ENCODE data around the gene LYZ. TPM values are rescaled to one million over a fixed set of nuclear protein-coding genes. Genes with fewer than 3 reads are reported as not detected.

LYZ gene
- total RNA-seq, 1 experiment from 2014 or later = not detected

DNA sequence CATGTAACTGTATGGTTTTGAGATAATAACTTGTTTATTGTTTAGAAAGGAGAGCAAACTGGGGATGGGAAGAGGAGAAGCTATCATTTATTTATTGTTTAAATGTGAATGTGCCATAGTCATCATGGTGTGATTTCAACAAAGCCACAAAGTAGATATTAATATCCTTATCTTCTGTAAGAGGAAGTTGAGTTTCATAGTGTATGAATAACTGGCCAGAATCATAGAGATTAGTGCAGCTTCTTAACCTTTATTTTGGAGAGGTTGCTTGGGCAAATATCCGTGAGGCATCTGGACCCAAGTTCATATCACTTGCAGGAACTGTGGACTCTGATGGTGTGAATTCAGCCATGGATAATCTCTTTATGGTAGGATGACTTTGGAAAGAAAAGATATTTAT lies 26.8 kb upstream of the LYZ start:
- H3K4me2 ChIP-seq (ENCODE audit: low read depth, low read length, poor library complexity, severe bottlenecking) = peak overlapping the region; percentile 36
- no peak overlapping the region for H2AFZ ChIP-seq (ENCODE audit: low read length)
- no peaks in the 10 kb centered on the region for H3K9me3 ChIP-seq (ENCODE audit: low read length)
- no peaks in the 10 kb centered on the region for H3K36me3 ChIP-seq (ENCODE audit: insufficient read depth, low read length)
- H4K20me1 ChIP-seq (ENCODE audit: insufficient read depth, low read depth, low read length) = no peaks in the 10 kb centered on the region
- no peaks in the 10 kb centered on the region for H3K79me2 ChIP-seq (ENCODE audit: low read length)
- no peaks in the 10 kb centered on the region; the same call in 1 of the 2 replicates for H3K27me3 ChIP-seq (ENCODE audit: low read length)
- H3K27ac ChIP-seq (ENCODE audit: low read length) = peak overlapping the region; percentile 59
- H3K4me1 ChIP-seq (ENCODE audit: low read length) = peaks cover 21% of the 10 kb centered on the region
- H3K9me2 ChIP-seq (replicated peaks; ENCODE audit: insufficient read depth, low read length) = no peaks in the 10 kb centered on the region
- 0 out of 2 replicates have a peak overlapping the region, but pooled peaks have one; percentile 0 for H3K9ac ChIP-seq (ENCODE audit: low read length)
- no peak overlapping the region for H3K4me3 ChIP-seq (ENCODE audit: low read length)
- peak; percentile 61 for DNase-seq

DNA sequence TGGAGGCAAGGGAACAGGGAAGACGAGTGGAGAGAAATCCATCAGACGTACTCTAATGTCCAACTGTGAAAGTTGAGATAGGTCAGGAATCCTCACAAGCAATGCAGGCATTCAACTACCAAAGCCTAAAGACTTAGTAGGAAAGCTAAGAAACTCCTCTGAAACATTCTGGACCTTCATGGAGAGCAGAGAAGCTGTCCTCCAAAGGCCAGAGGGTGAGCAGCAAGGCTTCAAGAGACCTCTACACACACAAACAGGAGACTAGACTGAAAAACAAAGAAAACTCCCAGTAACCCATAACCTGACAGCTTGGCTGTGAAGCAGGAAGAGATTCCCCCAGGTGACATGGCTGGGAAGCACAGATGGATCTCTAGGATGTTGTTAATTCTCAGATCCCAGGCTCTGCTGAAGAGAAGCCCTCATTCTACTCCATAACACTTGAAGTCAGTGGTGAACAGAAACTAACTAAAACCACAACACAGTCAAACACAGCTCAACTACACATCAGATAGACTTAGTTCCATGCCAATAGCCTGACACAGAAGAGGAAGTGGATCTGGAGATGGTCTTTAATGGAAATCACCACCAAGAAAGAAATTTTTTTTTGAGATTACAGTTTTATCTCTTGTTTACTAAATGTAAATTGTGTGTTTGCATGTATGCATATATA lies 23.2 kb upstream of the LYZ start:
- Histone ChIP-seq H4K20me1 (ENCODE audit: insufficient read depth, low read depth, low read length) (no peaks in the 10 kb centered on the region), H2AFZ (ENCODE audit: low read length) (no peak overlapping the region), H3K9me3 (ENCODE audit: low read length) (no peaks in the 10 kb centered on the region), H3K4me1 (ENCODE audit: low read length) (peaks cover 32% of the 10 kb centered on the region), H3K79me2 (ENCODE audit: low read length) (no peaks in the 10 kb centered on the region), H3K9me2 (replicated peaks; ENCODE audit: insufficient read depth, low read length) (no peaks in the 10 kb centered on the region), H3K36me3 (ENCODE audit: insufficient read depth, low read length) (no peaks in the 10 kb centered on the region), H3K27ac (ENCODE audit: low read length) (no peak overlapping the region), H3K4me3 (ENCODE audit: low read length) (no peak overlapping the region), H3K27me3 (ENCODE audit: low read length) (no peaks in the 10 kb centered on the region; the same call in 1 of the 2 replicates), H3K4me2 (ENCODE audit: low read depth, low read length, poor library complexity, severe bottlenecking) (no peak overlapping the region), H3K9ac (ENCODE audit: low read length) (no peak overlapping the region)
- DNase-seq = no peak

- H4K20me1 ChIP-seq (ENCODE audit: insufficient read depth, low read depth, low read length) = no peaks in the 10 kb centered on the region
- H3K4me3 ChIP-seq (ENCODE audit: low read length) = no peak overlapping the region
- H3K9me2 ChIP-seq (replicated peaks; ENCODE audit: insufficient read depth, low read length) = no peaks in the 10 kb centered on the region
- no peaks in the 10 kb centered on the region for H3K36me3 ChIP-seq (ENCODE audit: insufficient read depth, low read length)
- H3K27me3 ChIP-seq (ENCODE audit: low read length) = no peaks in the 10 kb centered on the region; the same call in 1 of the 2 replicates
- H3K4me2 ChIP-seq (ENCODE audit: low read depth, low read length, poor library complexity, severe bottlenecking) = no peak overlapping the region
- no peaks in the 10 kb centered on the region for H3K79me2 ChIP-seq (ENCODE audit: low read length)
- H3K9me3 ChIP-seq (ENCODE audit: low read length) = no peaks in the 10 kb centered on the region
- peaks cover 37% of the 10 kb centered on the region for H3K4me1 ChIP-seq (ENCODE audit: low read length)
- H2AFZ ChIP-seq (ENCODE audit: low read length) = no peak overlapping the region
- H3K27ac ChIP-seq (ENCODE audit: low read length) = peak overlapping the region; percentile 17; the same call in 1 of the 2 replicates
- H3K9ac ChIP-seq (ENCODE audit: low read length) = no peak overlapping the region
- DNase-seq = no peak
These were observed 19.8 kb upstream of the LYZ start for GRCh38 chr12:69328426-69328825.

GRCh38 chr12:69329669-69330428 lies 18.3 kb upstream of the LYZ start:
- H3K79me2 ChIP-seq (ENCODE audit: low read length) = no peaks in the 10 kb centered on the region
- peaks cover 37% of the 10 kb centered on the region for H3K4me1 ChIP-seq (ENCODE audit: low read length)

GRCh38 chr12:69330475-69331473 lies 17.4 kb upstream of the LYZ start:
- Histone ChIP-seq H3K27me3 (ENCODE audit: low read length) (no peaks in the 10 kb centered on the region), H4K20me1 (ENCODE audit: insufficient read depth, low read depth, low read length) (no peaks in the 10 kb centered on the region), H3K4me3 (ENCODE audit: low read length) (peak overlapping the region; percentile 67), H2AFZ (ENCODE audit: low read length) (peak overlapping the region; percentile 79), H3K4me1 (ENCODE audit: low read length) (peaks cover 34% of the 10 kb centered on the region), H3K36me3 (ENCODE audit: insufficient read depth, low read length) (no peaks in the 10 kb centered on the region), H3K9me3 (ENCODE audit: low read length) (no peaks in the 10 kb centered on the region), H3K9ac (ENCODE audit: low read length) (peak overlapping the region; percentile 64), H3K27ac (ENCODE audit: low read length) (peak overlapping the region; percentile 61), H3K4me2 (ENCODE audit: low read depth, low read length, poor library complexity, severe bottlenecking) (peak overlapping the region; percentile 87), H3K9me2 (replicated peaks; ENCODE audit: insufficient read depth, low read length) (no peaks in the 10 kb centered on the region), H3K79me2 (ENCODE audit: low read length) (no peaks in the 10 kb centered on the region)
- peak; percentile 68 for DNase-seq

More at GRCh38 chr12:69329669-69330428, 18.3 kb upstream of the LYZ start:
- Histone ChIP-seq H3K36me3 (ENCODE audit: insufficient read depth, low read length) (no peaks in the 10 kb centered on the region), H3K4me3 (ENCODE audit: low read length) (peak overlapping the region; percentile 67; the same call in 1 of the 2 replicates), H3K9me3 (ENCODE audit: low read length) (no peaks in the 10 kb centered on the region), H3K9ac (ENCODE audit: low read length) (peak overlapping the region; percentile 64), H3K4me2 (ENCODE audit: low read depth, low read length, poor library complexity, severe bottlenecking) (peak overlapping the region; percentile 87), H3K9me2 (replicated peaks; ENCODE audit: insufficient read depth, low read length) (no peaks in the 10 kb centered on the region), H2AFZ (ENCODE audit: low read length) (peak overlapping the region; percentile 79; the same call in 1 of the 2 replicates), H4K20me1 (ENCODE audit: insufficient read depth, low read depth, low read length) (no peaks in the 10 kb centered on the region), H3K27me3 (ENCODE audit: low read length) (no peaks in the 10 kb centered on the region), H3K27ac (ENCODE audit: low read length) (peak overlapping the region; percentile 61)
- DNase-seq = no peak

GRCh38 chr12:69331519-69331908 lies 16.7 kb upstream of the LYZ start:
- DNase-seq = no peak
- Histone ChIP-seq H3K27ac (ENCODE audit: low read length) (peak overlapping the region; percentile 61; the same call in 1 of the 2 replicates), H3K4me3 (ENCODE audit: low read length) (peak overlapping the region; percentile 67), H3K9me2 (replicated peaks; ENCODE audit: insufficient read depth, low read length) (no peaks in the 10 kb centered on the region), H4K20me1 (ENCODE audit: insufficient read depth, low read depth, low read length) (no peaks in the 10 kb centered on the region), H3K4me1 (ENCODE audit: low read length) (peaks cover 34% of the 10 kb centered on the region), H3K79me2 (ENCODE audit: low read length) (no peaks in the 10 kb centered on the region), H2AFZ (ENCODE audit: low read length) (peak overlapping the region; percentile 79), H3K9ac (ENCODE audit: low read length) (peak overlapping the region; percentile 64), H3K4me2 (ENCODE audit: low read depth, low read length, poor library complexity, severe bottlenecking) (peak overlapping the region; percentile 87), H3K27me3 (ENCODE audit: low read length) (no peaks in the 10 kb centered on the region), H3K9me3 (ENCODE audit: low read length) (no peaks in the 10 kb centered on the region), H3K36me3 (ENCODE audit: insufficient read depth, low read length) (no peaks in the 10 kb centered on the region)

DNA sequence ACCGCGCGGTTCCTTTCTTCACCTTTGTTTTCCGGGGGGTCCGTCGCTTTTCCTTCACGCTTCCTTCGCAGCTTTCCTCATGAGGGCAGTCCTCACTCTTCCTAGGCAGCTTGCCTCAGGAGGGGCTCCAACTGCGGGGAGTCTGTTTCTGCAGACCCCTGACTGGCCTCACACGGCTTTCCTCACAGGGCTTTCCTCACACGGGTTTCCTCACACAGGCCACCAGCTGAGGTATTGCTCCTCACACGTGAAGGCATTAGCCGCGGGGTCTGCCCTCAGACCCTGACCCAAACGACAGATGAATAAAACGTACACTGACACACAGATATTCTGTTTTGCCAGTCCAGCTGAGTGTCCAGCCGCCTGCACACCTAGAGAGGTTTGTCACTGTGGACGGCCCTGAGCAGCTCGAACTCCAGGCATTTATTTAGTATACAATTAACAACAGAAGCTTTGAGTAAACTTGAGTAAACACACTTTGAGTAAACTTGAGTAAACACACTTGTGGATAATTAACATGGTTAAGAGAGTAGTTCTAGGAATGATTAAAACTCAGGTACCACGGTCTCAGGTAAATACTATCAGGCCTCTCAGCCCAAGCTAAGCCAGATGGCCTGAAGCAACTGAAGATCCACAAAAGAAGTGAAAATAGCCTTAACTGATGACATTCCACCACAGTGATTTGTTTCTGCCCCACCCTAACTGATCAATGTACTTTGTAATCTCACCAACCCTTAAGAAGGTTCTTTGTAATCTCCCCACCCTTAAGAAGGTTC lies 16.1 kb upstream of the LYZ start:
- Histone ChIP-seq H3K9me2 (replicated peaks; ENCODE audit: insufficient read depth, low read length) (no peaks in the 10 kb centered on the region), H3K79me2 (ENCODE audit: low read length) (no peaks in the 10 kb centered on the region), H2AFZ (ENCODE audit: low read length) (peak overlapping the region; percentile 79; the same call in 1 of the 2 replicates), H3K4me1 (ENCODE audit: low read length) (peaks cover 36% of the 10 kb centered on the region), H3K9me3 (ENCODE audit: low read length) (no peaks in the 10 kb centered on the region), H3K4me2 (ENCODE audit: low read depth, low read length, poor library complexity, severe bottlenecking) (peak overlapping the region; percentile 87), H3K27ac (ENCODE audit: low read length) (no peak overlapping the region), H4K20me1 (ENCODE audit: insufficient read depth, low read depth, low read length) (no peaks in the 10 kb centered on the region), H3K36me3 (ENCODE audit: insufficient read depth, low read length) (no peaks in the 10 kb centered on the region), H3K27me3 (ENCODE audit: low read length) (no peaks in the 10 kb centered on the region), H3K9ac (ENCODE audit: low read length) (peak overlapping the region; percentile 64; the same call in 1 of the 2 replicates), H3K4me3 (ENCODE audit: low read length) (0 out of 2 replicates have a peak overlapping the region, but pooled peaks have one; percentile 67)
- DNase-seq = no peak

Measured in Karpas-422 (cell line).